ENCODE results near the gene KIAA2012.
"Not testable (repeated sequence)": the region's sequence is repeated elsewhere in the genome, so short reads cannot be mapped to it uniquely, and the experiment has no call there.

Gene KIAA2012

GRCh38 chr2:202238234-202239197 lies 165.5 kb downstream of the KIAA2012 start, which contains the start of gene SUMO1 (continued):
- peak; percentile 67 for TF ChIP-seq ZBTB17 (tag by site-specific recombination; IDR thresholded peaks at IDR 0.05)
- no peak for TF ChIP-seq ZNF529 (tag by site-specific recombination; IDR thresholded peaks at IDR 0.05; ENCODE audit: insufficient replicate concordance)
- TF ChIP-seq ZNF341 (tag by site-specific recombination; IDR thresholded peaks at IDR 0.05; ENCODE audit: low read depth), result 0 out of 2 replicates have a peak, but pooled peaks have one; percentile 25
- TF ChIP-seq TCF7L2 (IDR thresholded peaks at IDR 0.05; ENCODE audit: borderline replicate concordance, low read depth, low read length), result no peak
- TF ChIP-seq ZNF555 (tag by site-specific recombination; conservative IDR thresholded peaks at IDR 0.05), result no peak
- TF ChIP-seq ZNF830 (tag by site-specific recombination; IDR thresholded peaks at IDR 0.05; ENCODE audit: low read depth), result no peak
- TF ChIP-seq ZFP69B (tag by site-specific recombination; IDR thresholded peaks at IDR 0.05), result no peak
- no peak for TF ChIP-seq ZNF626 (tag by site-specific recombination; IDR thresholded peaks at IDR 0.05)
- TF ChIP-seq KLF1 (tag by site-specific recombination; IDR thresholded peaks at IDR 0.05), result 0 out of 2 replicates have a peak, but pooled peaks have one; percentile 17
- TF ChIP-seq ZSCAN16 (tag by site-specific recombination; IDR thresholded peaks at IDR 0.05), result 0 out of 2 replicates have a peak, but pooled peaks have one; percentile 9
- no peak for TF ChIP-seq ZNF639 (tag by site-specific recombination; IDR thresholded peaks at IDR 0.05)
- TF ChIP-seq AEBP2 (tag by site-specific recombination; IDR thresholded peaks at IDR 0.05; ENCODE audit: borderline replicate concordance), result no peak
- no peak for TF ChIP-seq ZNF549 (tag by site-specific recombination; IDR thresholded peaks at IDR 0.05)
- no peak for TF ChIP-seq GLIS1 (tag by site-specific recombination; IDR thresholded peaks at IDR 0.05)
- no peak for TF ChIP-seq ZNF677 (tag by site-specific recombination; IDR thresholded peaks at IDR 0.05)

GRCh38 chr2:202247710-202248109 lies 174.7 kb downstream of the KIAA2012 start:
- not testable (repeated sequence) for H3K27ac ChIP-seq (ENCODE audit: extremely low read depth, low read depth, low read length); H3K4me1 ChIP-seq (ENCODE audit: control insufficient read depth, insufficient read depth, low read length); H3K36me3 ChIP-seq (ENCODE audit: control insufficient read depth in 2 of 2, insufficient read depth in 1 of 2, low read length in 2 of 2); H3K4me3 ChIP-seq (ENCODE audit: low read depth, low read length); H3K9me3 ChIP-seq (ENCODE audit: control insufficient read depth, insufficient read depth, low read depth, low read length)
- POLR2A ChIA-PET, result interaction anchor here (1.9 kb wide), 1 partner anchor 11 kb away, joined by 7 read pairs; no protein-coding TSS in a partner anchor
- CTCF ChIA-PET, result interaction anchor here (0.6 kb wide), 1 partner anchor 59 kb away, joined by 3 read pairs; no protein-coding TSS in a partner anchor

- H3K36me3 ChIP-seq (ENCODE audit: control insufficient read depth in 2 of 2, insufficient read depth in 1 of 2, low read length in 2 of 2), result no peaks in the 10 kb centered on the region
- ChIA-PET CTCF (interaction anchor here (0.6 kb wide), 1 partner anchor 146 kb away, joined by 4 read pairs; no protein-coding TSS in a partner anchor), POLR2A (no interaction called here)
- H3K27ac ChIP-seq (ENCODE audit: extremely low read depth, low read depth, low read length), result no peak overlapping the region
- H3K4me1 ChIP-seq (ENCODE audit: control insufficient read depth, insufficient read depth, low read length), result no peaks in the 10 kb centered on the region
- no peak overlapping the region for H3K4me3 ChIP-seq (ENCODE audit: low read depth, low read length)
- H3K9me3 ChIP-seq (ENCODE audit: control insufficient read depth, insufficient read depth, low read depth, low read length), result no peaks in the 10 kb centered on the region
- TF ChIP-seq ZNF701 (tag by site-specific recombination; IDR thresholded peaks at IDR 0.05) (no peak), ZNF211 (tag by site-specific recombination; IDR thresholded peaks at IDR 0.05; ENCODE audit: low read depth) (no peak), KLF10 (tag by site-specific recombination; IDR thresholded peaks at IDR 0.05) (no peak), ZBTB21 (tag by site-specific recombination; IDR thresholded peaks at IDR 0.05) (no peak), ZNF184 (tag by site-specific recombination; IDR thresholded peaks at IDR 0.05) (no peak), ZBTB8A (tag by site-specific recombination; IDR thresholded peaks at IDR 0.05) (no peak), ZBTB7A (tag by site-specific recombination; IDR thresholded peaks at IDR 0.05; ENCODE audit: low read depth) (no peak), HIC1 (tag by site-specific recombination; IDR thresholded peaks at IDR 0.05) (no peak), ZNF645 (tag by site-specific recombination; IDR thresholded peaks at IDR 0.05) (no peak), MEIS1 (CRISPR knock-in tag; IDR thresholded peaks at IDR 0.05; ENCODE audit: borderline replicate concordance) (no peak), ZNF138 (tag by site-specific recombination; IDR thresholded peaks at IDR 0.05; ENCODE audit: borderline replicate concordance) (no peak)
These were observed 176.6 kb downstream of the KIAA2012 start for GRCh38 chr2:202249521-202250253.
